ENCODE results near the gene DDX18. TPM values are rescaled to one million over a fixed set of nuclear protein-coding genes. Genes with fewer than 3 reads are reported as not detected.
"Not testable (repeated sequence)": the region's sequence is repeated elsewhere in the genome, so short reads cannot be mapped to it uniquely, and the experiment has no call there.

DDX18 gene
- total RNA-seq, 2 donors from 2014 or later, result 84.1 to 114 TPM

GRCh38 chr2:117827464-117827863, 13.0 kb downstream of the DDX18 start:
- not testable (repeated sequence) for H3K9me3 Mint-ChIP-seq; DNase-seq (ENCODE audit: low spot score in 2 of 2); ATAC-seq; H3K27ac Mint-ChIP-seq
- H3K36me3 Mint-ChIP-seq, result peaks cover 51 to 55% of the 10 kb centered on the region in 2 donors

GRCh38 chr2:117828870-117829269, 14.4 kb downstream of the DDX18 start:
- DNase-seq (ENCODE audit: low spot score in 2 of 2), result no peak
- H3K36me3 Mint-ChIP-seq, result peaks cover 43 to 44% of the 10 kb centered on the region in 2 donors
- peak overlapping the region; percentile 16 to 21 for H3K27ac Mint-ChIP-seq
- ATAC-seq, result no peak
- H3K9me3 Mint-ChIP-seq, result no peaks in the 10 kb centered on the region

- ATAC-seq (no peak), DNase-seq (ENCODE audit: low spot score in 2 of 2) (no peak)
- Mint-ChIP-seq H3K27ac (no peak overlapping the region), H3K9me3 (no peaks in the 10 kb centered on the region), H3K36me3 (peaks cover 15 to 26% of the 10 kb centered on the region in 2 donors)
Observed at GRCh38 chr2:117832332-117832731, 17.8 kb downstream of the DDX18 start.

- Mint-ChIP-seq H3K27ac (peak overlapping the region in 1 of 2 donors; percentile 66), H3K9me3 (no peaks in the 10 kb centered on the region), H3K36me3 (peaks cover 8 to 26% of the 10 kb centered on the region in 2 donors)
- ATAC-seq (no peak), DNase-seq (ENCODE audit: low spot score in 2 of 2) (no peak)
Observed at GRCh38 chr2:117832905-117833613, 18.6 kb downstream of the DDX18 start.

- H3K36me3 Mint-ChIP-seq, result peaks cover 7 to 26% of the 10 kb centered on the region in 2 donors
- H3K27ac Mint-ChIP-seq, result no peak overlapping the region
- no peak for ATAC-seq
- no peak for DNase-seq (ENCODE audit: low spot score in 2 of 2)
- no peaks in the 10 kb centered on the region for H3K9me3 Mint-ChIP-seq
Observed at GRCh38 chr2:117833911-117834310, 19.4 kb downstream of the DDX18 start.

GRCh38 chr2:117834992-117835391, 20.5 kb downstream of the DDX18 start:
- no peak for ATAC-seq
- H3K36me3 Mint-ChIP-seq, result peaks cover 7 to 27% of the 10 kb centered on the region in 2 donors
- H3K27ac Mint-ChIP-seq, result no peak overlapping the region
- no peaks in the 10 kb centered on the region for H3K9me3 Mint-ChIP-seq
- DNase-seq (ENCODE audit: low spot score in 2 of 2), result no peak

- peaks cover 4 to 26% of the 10 kb centered on the region in 2 donors for H3K36me3 Mint-ChIP-seq
- peak overlapping the region in 1 of 2 donors; percentile 37 for H3K27ac Mint-ChIP-seq
- DNase-seq (ENCODE audit: low spot score in 2 of 2), result peak in 1 of 2 donors; percentile 63
- H3K9me3 Mint-ChIP-seq, result no peaks in the 10 kb centered on the region
- peak; percentile 76 to 82 for ATAC-seq
Observed at GRCh38 chr2:117835990-117836760, 21.7 kb downstream of the DDX18 start.

GRCh38 chr2:117845304-117845703, 30.8 kb downstream of the DDX18 start:
- DNase-seq (ENCODE audit: low spot score in 2 of 2) (no peak), ATAC-seq (no peak)
- H3K36me3 Mint-ChIP-seq, result no peaks in the 10 kb centered on the region
- H3K27ac Mint-ChIP-seq, result no peak overlapping the region
- H3K9me3 Mint-ChIP-seq, result peaks cover 0 to 5% of the 10 kb centered on the region in 2 donors

GRCh38 chr2:117850015-117850414, 35.5 kb downstream of the DDX18 start:
- H3K27ac Mint-ChIP-seq, result no peak overlapping the region
- no peak for DNase-seq (ENCODE audit: low spot score in 2 of 2)
- peaks cover 0 to 5% of the 10 kb centered on the region in 2 donors for H3K9me3 Mint-ChIP-seq
- peaks cover 0 to 5% of the 10 kb centered on the region in 2 donors for H3K36me3 Mint-ChIP-seq
- ATAC-seq, result no peak

- Mint-ChIP-seq H3K27ac (no peak overlapping the region), H3K9me3 (peaks cover 0 to 5% of the 10 kb centered on the region in 2 donors), H3K36me3 (peaks cover 0 to 5% of the 10 kb centered on the region in 2 donors)
- ATAC-seq (no peak), DNase-seq (ENCODE audit: low spot score in 2 of 2) (no peak)
Observed at GRCh38 chr2:117850461-117850860, 36.0 kb downstream of the DDX18 start.

- peaks cover 0 to 5% of the 10 kb centered on the region in 2 donors for H3K9me3 Mint-ChIP-seq
- no peak for ATAC-seq
- peaks cover 0 to 5% of the 10 kb centered on the region in 2 donors for H3K36me3 Mint-ChIP-seq
- no peak for DNase-seq (ENCODE audit: low spot score in 2 of 2)
- H3K27ac Mint-ChIP-seq, result no peak overlapping the region
Observed at GRCh38 chr2:117851969-117852368, 37.5 kb downstream of the DDX18 start.

GRCh38 chr2:117853316-117853715, 38.8 kb downstream of the DDX18 start:
- Mint-ChIP-seq H3K27ac (no peak overlapping the region), H3K9me3 (no peaks in the 10 kb centered on the region), H3K36me3 (peaks cover 0 to 5% of the 10 kb centered on the region in 2 donors)
- ATAC-seq (no peak), DNase-seq (ENCODE audit: low spot score in 2 of 2) (no peak)

GRCh38 chr2:117853873-117854272, 39.4 kb downstream of the DDX18 start:
- ATAC-seq (no peak), DNase-seq (ENCODE audit: low spot score in 2 of 2) (no peak)
- Mint-ChIP-seq H3K27ac (no peak overlapping the region), H3K36me3 (peaks cover 0 to 5% of the 10 kb centered on the region in 2 donors), H3K9me3 (no peaks in the 10 kb centered on the region)

GRCh38 chr2:117854610-117855009, 40.1 kb downstream of the DDX18 start:
- Mint-ChIP-seq H3K27ac (no peak overlapping the region), H3K36me3 (peaks cover 0 to 5% of the 10 kb centered on the region in 2 donors), H3K9me3 (no peaks in the 10 kb centered on the region)
- DNase-seq (ENCODE audit: low spot score in 2 of 2) (no peak), ATAC-seq (no peak)

- H3K36me3 Mint-ChIP-seq, result peaks cover 0 to 5% of the 10 kb centered on the region in 2 donors
- ATAC-seq, result no peak
- H3K9me3 Mint-ChIP-seq, result no peaks in the 10 kb centered on the region
- no peak for DNase-seq (ENCODE audit: low spot score in 2 of 2)
- H3K27ac Mint-ChIP-seq, result no peak overlapping the region
Observed at GRCh38 chr2:117855886-117856285, 41.4 kb downstream of the DDX18 start.

GRCh38 chr2:117856415-117857210, 42.1 kb downstream of the DDX18 start:
- Mint-ChIP-seq H3K9me3 (no peaks in the 10 kb centered on the region), H3K27ac (no peak overlapping the region), H3K36me3 (peaks cover 0 to 5% of the 10 kb centered on the region in 2 donors)
- no peak for ATAC-seq
- DNase-seq (ENCODE audit: low spot score in 2 of 2), result no peak

GRCh38 chr2:117858336-117858735, 43.8 kb downstream of the DDX18 start:
- Mint-ChIP-seq H3K36me3 (peaks cover 0 to 5% of the 10 kb centered on the region in 2 donors), H3K9me3 (no peaks in the 10 kb centered on the region), H3K27ac (no peak overlapping the region)

More at GRCh38 chr2:117858336-117858735, 43.8 kb downstream of the DDX18 start:
- ATAC-seq, result no peak
- DNase-seq (ENCODE audit: low spot score in 2 of 2), result no peak
